Measurements from ENCODE around the gene ZMIZ2. TPM values are rescaled to one million over a fixed set of nuclear protein-coding genes. Genes with fewer than 3 reads are reported as not detected.

The ZMIZ2 gene
- total RNA-seq, 2 donors from 2014 or later, result 88.7 to 134 TPM

DNA sequence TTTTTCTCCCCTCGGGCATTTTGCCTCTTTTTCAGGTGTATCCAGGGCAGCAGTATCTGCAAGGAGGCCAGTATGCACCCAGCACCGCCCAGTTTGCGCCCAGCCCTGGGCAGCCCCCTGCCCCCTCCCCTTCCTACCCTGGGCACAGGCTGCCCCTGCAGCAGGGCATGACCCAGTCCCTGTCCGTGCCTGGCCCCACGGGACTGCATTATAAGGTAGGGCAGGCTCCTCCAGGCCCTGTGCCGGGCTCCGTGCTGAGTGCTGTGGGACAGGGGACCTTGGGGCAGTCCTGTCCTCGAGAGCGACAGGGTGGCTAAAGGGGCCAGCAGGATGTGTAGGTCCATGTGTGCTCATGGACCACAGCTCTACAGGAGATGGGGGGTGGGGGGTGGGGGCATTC, 10.6 kb downstream of the ZMIZ2 start:
- ATAC-seq (replicated peaks), result no peak
- H3K27me3 Mint-ChIP-seq, result no peaks in the 10 kb centered on the region
- H3K27ac Mint-ChIP-seq, result no peak overlapping the region
- H3K36me3 Mint-ChIP-seq (ENCODE audit: low read depth), result peaks cover 62% of the 10 kb centered on the region
- H3K4me1 Mint-ChIP-seq, result no peaks in the 10 kb centered on the region
- no peaks in the 10 kb centered on the region for H3K9me3 Mint-ChIP-seq
- H3K4me3 Mint-ChIP-seq, result no peak overlapping the region

- no peak overlapping the region for H3K4me3 Mint-ChIP-seq
- ATAC-seq (replicated peaks), result no peak
- H3K27me3 Mint-ChIP-seq, result no peaks in the 10 kb centered on the region
- H3K9me3 Mint-ChIP-seq, result no peaks in the 10 kb centered on the region
- H3K36me3 Mint-ChIP-seq (ENCODE audit: low read depth), result peaks cover 70% of the 10 kb centered on the region
- H3K27ac Mint-ChIP-seq, result no peak overlapping the region
- no peaks in the 10 kb centered on the region for H3K4me1 Mint-ChIP-seq
Observed at GRCh38 chr7:44760034-44760580, 11.5 kb downstream of the ZMIZ2 start.

GRCh38 chr7:44761207-44762161, 12.8 kb downstream of the ZMIZ2 start:
- Mint-ChIP-seq H3K27ac (no peak overlapping the region), H3K27me3 (no peaks in the 10 kb centered on the region), H3K4me3 (no peak overlapping the region), H3K9me3 (no peaks in the 10 kb centered on the region), H3K36me3 (ENCODE audit: low read depth) (peaks cover 78% of the 10 kb centered on the region), H3K4me1 (no peaks in the 10 kb centered on the region)
- no peak for ATAC-seq (replicated peaks)

GRCh38 chr7:44762300-44762699, 13.7 kb downstream of the ZMIZ2 start:
- Mint-ChIP-seq H3K4me1 (no peaks in the 10 kb centered on the region), H3K27ac (no peak overlapping the region), H3K4me3 (no peak overlapping the region), H3K36me3 (ENCODE audit: low read depth) (peaks cover 84% of the 10 kb centered on the region), H3K27me3 (no peaks in the 10 kb centered on the region), H3K9me3 (no peaks in the 10 kb centered on the region)
- no peak for ATAC-seq (replicated peaks)

- no peaks in the 10 kb centered on the region for H3K9me3 Mint-ChIP-seq
- no peaks in the 10 kb centered on the region for H3K27me3 Mint-ChIP-seq
- peaks cover 89% of the 10 kb centered on the region for H3K36me3 Mint-ChIP-seq (ENCODE audit: low read depth)
- no peak overlapping the region for H3K27ac Mint-ChIP-seq
- H3K4me3 Mint-ChIP-seq, result no peak overlapping the region
- no peak for ATAC-seq (replicated peaks)
- no peaks in the 10 kb centered on the region for H3K4me1 Mint-ChIP-seq
Observed at GRCh38 chr7:44762726-44763522, 14.3 kb downstream of the ZMIZ2 start.

GRCh38 chr7:44764081-44764480, 15.4 kb downstream of the ZMIZ2 start:
- no peak for ATAC-seq (replicated peaks)
- Mint-ChIP-seq H3K27ac (no peak overlapping the region), H3K4me1 (no peaks in the 10 kb centered on the region), H3K4me3 (no peak overlapping the region), H3K36me3 (ENCODE audit: low read depth) (peaks cover 91% of the 10 kb centered on the region), H3K27me3 (no peaks in the 10 kb centered on the region), H3K9me3 (no peaks in the 10 kb centered on the region)

- Mint-ChIP-seq H3K9me3 (no peaks in the 10 kb centered on the region), H3K4me1 (peaks cover 6% of the 10 kb centered on the region), H3K27ac (no peak overlapping the region), H3K27me3 (no peaks in the 10 kb centered on the region), H3K4me3 (no peak overlapping the region), H3K36me3 (ENCODE audit: low read depth) (peaks cover 88% of the 10 kb centered on the region)
- no peak for ATAC-seq (replicated peaks)
Observed at GRCh38 chr7:44764665-44765578, 16.3 kb downstream of the ZMIZ2 start.

DNA sequence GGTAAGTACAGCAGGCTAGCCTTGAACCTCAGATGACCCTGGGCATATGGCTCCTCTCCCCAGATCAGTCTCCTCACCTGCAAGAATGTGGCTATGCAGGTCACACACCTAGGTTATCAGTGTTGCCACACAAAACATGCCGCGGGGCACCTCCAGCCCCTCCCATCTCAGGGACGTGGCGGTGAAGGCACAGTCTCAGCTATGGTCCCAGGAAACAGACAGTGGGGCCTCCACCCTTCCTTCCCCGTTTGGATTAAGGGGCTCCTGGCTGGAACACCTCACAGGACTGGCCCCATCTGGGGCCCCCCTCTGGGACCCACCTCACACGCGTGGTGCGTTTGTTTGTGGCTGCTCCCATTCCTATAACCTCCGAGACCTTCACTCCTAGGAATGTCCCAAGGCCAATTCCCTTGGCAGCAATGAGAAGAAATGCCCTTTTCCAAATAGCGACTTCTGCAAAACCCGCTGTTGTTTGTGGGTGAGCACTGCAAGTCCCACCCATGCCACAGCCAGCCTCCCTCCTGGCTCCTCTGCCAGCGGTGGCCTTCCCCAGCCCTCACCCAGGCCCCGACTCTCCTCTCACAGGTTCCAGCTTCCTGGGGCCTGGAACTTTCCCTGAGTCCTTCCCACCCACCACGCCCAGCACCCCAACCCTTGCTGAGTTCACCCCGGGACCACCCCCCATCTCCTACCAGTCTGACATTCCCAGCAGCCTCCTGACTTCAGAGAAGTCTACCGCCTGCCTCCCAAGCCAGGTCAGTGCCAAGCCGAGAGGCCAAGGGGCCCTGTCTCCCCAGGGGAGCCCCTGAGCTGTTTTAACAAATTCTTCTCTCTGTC, 17.1 kb downstream of the ZMIZ2 start:
- ATAC-seq (replicated peaks), result no peak
- H3K4me3 Mint-ChIP-seq, result no peak overlapping the region

DNA sequence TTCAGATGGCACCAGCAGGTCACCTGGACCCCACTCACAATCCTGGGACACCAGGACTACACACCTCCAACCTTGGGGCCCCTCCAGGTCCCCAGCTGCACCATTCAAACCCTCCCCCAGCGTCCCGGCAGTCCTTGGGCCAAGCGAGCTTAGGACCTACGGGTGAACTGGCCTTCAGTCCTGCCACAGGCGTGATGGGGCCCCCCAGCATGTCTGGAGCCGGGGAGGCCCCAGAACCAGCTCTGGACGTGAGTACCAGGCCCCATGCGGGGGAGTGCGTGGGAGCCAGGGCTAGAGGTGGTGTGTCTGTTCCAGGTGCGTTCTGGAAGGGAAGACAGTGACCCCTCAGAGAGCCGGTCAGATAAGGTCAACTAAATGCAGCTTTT, 17.8 kb downstream of the ZMIZ2 start:
- Mint-ChIP-seq H3K36me3 (ENCODE audit: low read depth) (peaks cover 81% of the 10 kb centered on the region), H3K9me3 (no peaks in the 10 kb centered on the region), H3K4me1 (peaks cover 13% of the 10 kb centered on the region), H3K4me3 (no peak overlapping the region), H3K27me3 (no peaks in the 10 kb centered on the region), H3K27ac (no peak overlapping the region)
- ATAC-seq (replicated peaks), result no peak

More for the DNA sequence above, 17.1 kb downstream of the ZMIZ2 start:
- H3K27me3 Mint-ChIP-seq, result no peaks in the 10 kb centered on the region
- H3K27ac Mint-ChIP-seq, result no peak overlapping the region
- peaks cover 10% of the 10 kb centered on the region for H3K4me1 Mint-ChIP-seq
- H3K9me3 Mint-ChIP-seq, result no peaks in the 10 kb centered on the region
- H3K36me3 Mint-ChIP-seq (ENCODE audit: low read depth), result peaks cover 83% of the 10 kb centered on the region

GRCh38 chr7:44767134-44767911, 18.7 kb downstream of the ZMIZ2 start:
- Mint-ChIP-seq H3K4me1 (peaks cover 15% of the 10 kb centered on the region), H3K27ac (peak overlapping the region; percentile 81), H3K4me3 (peak overlapping the region; percentile 7), H3K36me3 (ENCODE audit: low read depth) (peaks cover 72% of the 10 kb centered on the region), H3K9me3 (no peaks in the 10 kb centered on the region), H3K27me3 (no peaks in the 10 kb centered on the region)
- ATAC-seq (replicated peaks), result no peak

DNA sequence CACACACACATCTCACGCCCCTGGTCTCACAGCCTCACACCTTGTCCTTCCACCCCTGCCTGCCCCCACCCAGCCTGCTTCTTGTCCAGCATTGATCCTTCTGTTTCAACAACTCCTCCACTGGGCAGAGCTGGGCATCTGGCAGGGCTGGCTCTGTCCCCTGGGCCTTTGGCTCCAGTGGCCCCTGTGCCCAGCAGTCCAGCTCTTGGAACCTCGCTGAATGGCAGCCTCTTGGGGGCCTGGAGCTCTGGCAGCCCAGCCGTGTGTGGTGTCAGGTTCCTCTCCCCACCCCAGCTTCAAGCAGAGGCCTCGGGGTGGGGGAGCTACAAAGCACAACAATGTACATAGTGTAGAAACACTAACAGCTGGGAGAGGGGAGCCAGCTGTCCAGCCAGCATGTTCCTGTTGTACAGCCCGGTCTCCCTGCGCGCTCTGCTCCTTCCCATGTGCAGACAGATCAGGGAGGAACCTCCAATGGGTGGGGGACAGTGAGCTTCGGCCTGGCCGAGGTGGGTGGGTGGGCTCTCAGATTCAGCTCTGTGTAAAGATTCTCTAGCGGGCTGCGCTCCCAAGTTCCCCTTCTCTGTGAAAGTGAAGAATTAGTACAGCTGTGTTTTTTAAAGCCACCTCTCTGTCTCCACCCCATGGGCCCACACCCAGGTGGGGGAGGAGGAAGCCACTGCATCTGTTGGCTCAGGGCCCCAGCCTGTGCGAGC, 19.4 kb downstream of the ZMIZ2 start:
- H3K27ac Mint-ChIP-seq, result peak overlapping the region; percentile 81
- peaks cover 65% of the 10 kb centered on the region for H3K36me3 Mint-ChIP-seq (ENCODE audit: low read depth)
- H3K4me3 Mint-ChIP-seq, result peak overlapping the region; percentile 7
- no peaks in the 10 kb centered on the region for H3K9me3 Mint-ChIP-seq
- H3K27me3 Mint-ChIP-seq, result no peaks in the 10 kb centered on the region
- peak; percentile 34 for ATAC-seq (replicated peaks)
- H3K4me1 Mint-ChIP-seq, result peaks cover 15% of the 10 kb centered on the region
